HFF-Myc (cell line): ENCODE results near the gene TEX10.

ENCODE experiments used
- DNase-seq: peaks from one replicate; pipeline ENCODE4 v3.0.0-alpha.2; 2011; ENCODE audit warnings: low read depth; ENCODE audit errors: extremely low read depth
- H3K4me3 ChIP-seq: replicated peaks from 2 replicates; pipeline ENCODE4 v1.5.1; 2011; ENCODE audit warnings: low read depth, mild to moderate bottlenecking, control low read depth, low read length
- CTCF ChIP-seq: IDR thresholded peaks from 2 replicates; pipeline ENCODE4 v1.5.1; 2012; ENCODE audit warnings: mild to moderate bottlenecking, low read depth, low read length, control low read depth; ENCODE audit errors: missing control alignments

TEX10 gene

DNA sequence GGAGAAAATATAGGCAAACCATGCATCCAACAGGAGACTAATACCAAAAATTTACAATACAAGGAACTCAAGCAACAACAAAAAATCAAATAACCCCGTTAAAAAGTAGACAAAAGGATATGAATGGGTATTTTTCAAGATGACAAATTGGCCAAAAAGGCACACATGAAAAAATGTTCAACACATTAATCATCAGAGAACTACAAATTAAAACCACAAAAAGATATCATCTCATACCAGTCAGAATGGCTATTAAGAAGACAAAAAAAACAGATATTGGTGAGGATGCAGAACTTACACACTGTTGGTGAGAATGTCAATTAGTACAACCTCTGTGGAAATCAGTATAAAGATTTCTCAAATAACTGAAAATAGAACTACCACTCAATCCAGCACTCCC is 35.0 kb downstream of the TEX10 start:
- no peak for TF ChIP-seq CTCF
- DNase-seq = no peak
- no peak overlapping the region for H3K4me3 ChIP-seq

GRCh38 chr9:100315561-100315960 is 37.2 kb downstream of the TEX10 start:
- H3K4me3 ChIP-seq = no peak overlapping the region
- no peak for DNase-seq
- TF ChIP-seq CTCF = no peak

- no peak for DNase-seq
- H3K4me3 ChIP-seq = no peak overlapping the region
- no peak for TF ChIP-seq CTCF
These were observed 42.8 kb downstream of the TEX10 start for GRCh38 chr9:100309992-100310391.

DNA sequence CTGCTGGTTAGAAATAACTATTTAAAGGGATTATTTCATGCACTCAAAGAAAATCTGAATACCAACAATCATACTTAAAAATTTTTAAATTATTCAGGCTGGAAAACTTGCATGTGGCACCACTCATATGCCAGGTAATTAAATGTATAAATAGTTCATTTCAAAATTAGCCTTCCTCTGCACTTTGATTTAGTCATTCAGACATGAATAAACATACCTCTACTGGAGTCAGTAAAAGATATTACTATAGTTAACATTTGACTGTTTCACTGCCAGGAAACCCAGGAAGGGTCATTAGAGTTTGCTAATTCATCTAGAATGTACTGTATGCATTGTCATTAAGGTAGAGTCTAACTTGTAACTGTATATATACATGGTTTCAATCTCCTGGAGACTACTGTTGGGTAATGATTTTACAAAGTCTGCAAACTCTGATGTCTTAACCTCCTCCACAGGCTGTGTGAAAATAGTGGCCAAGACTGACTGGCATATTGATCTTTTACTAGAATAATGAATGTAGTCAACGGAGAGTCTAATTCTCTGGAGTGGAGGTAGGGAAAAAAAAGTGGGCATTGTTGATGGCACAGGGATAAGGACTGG is 43.7 kb downstream of the TEX10 start:
- TF ChIP-seq CTCF = no peak
- H3K4me3 ChIP-seq = no peak overlapping the region
- DNase-seq = no peak

DNA sequence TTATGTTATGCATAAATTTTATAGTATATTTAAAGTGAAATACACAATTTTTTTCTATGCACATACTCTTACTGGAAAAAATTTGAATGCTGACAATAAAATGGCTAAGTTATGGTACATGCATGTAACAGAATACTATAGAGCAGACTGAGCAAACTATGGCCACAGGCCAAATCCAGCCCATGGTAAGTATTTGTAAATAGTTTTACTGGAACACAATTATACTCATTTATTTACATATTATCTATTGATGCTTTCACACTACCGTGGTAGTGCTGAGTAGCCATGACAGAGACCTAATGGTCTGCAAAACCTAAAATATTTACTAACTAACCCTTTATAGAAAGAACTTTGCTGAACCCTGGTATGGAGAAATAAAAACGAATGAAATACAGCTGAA is 45.7 kb downstream of the TEX10 start:
- TF ChIP-seq CTCF = no peak
- DNase-seq = no peak

DNA sequence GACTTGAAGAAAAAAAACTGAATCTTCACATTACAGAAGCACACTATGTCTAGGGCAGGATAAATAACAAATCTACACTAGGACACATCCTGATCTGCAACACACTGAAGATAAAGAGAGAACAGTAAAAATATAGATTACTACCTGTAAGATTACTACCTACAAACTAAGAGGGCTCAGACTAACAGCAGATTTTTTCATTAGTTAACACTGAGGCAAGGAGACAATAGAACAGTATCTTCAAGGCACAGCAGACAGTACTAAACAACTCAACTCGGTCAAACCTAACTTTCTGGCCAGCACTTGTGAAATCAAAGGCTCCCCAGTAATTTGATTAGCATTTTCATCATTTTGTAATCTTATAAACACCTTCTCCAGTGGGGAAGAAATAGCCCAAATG is 46.5 kb downstream of the TEX10 start:
- no peak for TF ChIP-seq CTCF
- DNase-seq = no peak
- no peak overlapping the region for H3K4me3 ChIP-seq

More for the DNA sequence above, 45.7 kb downstream of the TEX10 start:
- H3K4me3 ChIP-seq = no peak overlapping the region

DNA sequence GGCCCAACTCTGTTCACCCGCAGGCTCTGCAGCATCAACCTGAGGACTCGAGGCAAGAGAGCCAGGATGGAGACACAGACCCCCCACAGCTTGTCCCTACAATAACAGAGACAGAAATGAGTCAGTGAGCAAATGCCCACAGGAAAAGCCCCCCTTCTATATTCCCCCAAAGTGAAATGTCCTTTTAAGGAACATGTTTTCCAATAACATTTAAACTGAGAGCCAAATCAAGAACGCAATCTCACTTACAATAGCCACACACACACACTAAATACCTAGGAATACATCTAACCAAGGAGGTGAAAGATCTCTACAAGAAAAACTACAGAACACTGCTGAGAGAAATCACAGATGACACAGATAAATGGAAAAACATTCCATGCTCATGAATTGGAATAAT is 49.0 kb downstream of the TEX10 start:
- H3K4me3 ChIP-seq = no peak overlapping the region
- no peak for TF ChIP-seq CTCF
- no peak for DNase-seq
